SK-N-SH (cell line): ENCODE results near the gene GPRASP1. TPM values are rescaled to one million over a fixed set of nuclear protein-coding genes. Genes with fewer than 3 reads are reported as not detected.

Experiments used
- CTCF ChIA-PET: fragments of 300-600, 350-600 bp; formaldehyde crosslinking; extraction: SDS; loops from one replicate; lab custom pipeline; 2021; lab: Yijun Ruan, JAX
- POLR2A ChIA-PET: fragments of 350-600 bp; sonication (Branson Sonifier 250); formaldehyde crosslinking; extraction: SDS; loops from one replicate; lab custom pipeline; 2020; ENCODE audit warnings: antibody characterized with exemption, inconsistent platforms; lab: Yijun Ruan, JAX
- DNase-seq: peaks from one replicate; pipeline ENCODE4 v3.0.0; 2012
- H2AFZ ChIP-seq: fragments of 200-600 bp; sonication (generic); 2 replicates; pipeline ENCODE4 v1.8.1; 2016; ENCODE audit warnings: antibody characterized with exemption, mild to moderate bottlenecking, low read depth
- H3F3A ChIP-seq: fragments of 200-600 bp; sonication (generic); replicated peaks from 2 replicates; pipeline ENCODE3; 2016; ENCODE audit warnings: antibody characterized with exemption, mild to moderate bottlenecking; ENCODE audit not compliant: insufficient read depth
- H3K27ac ChIP-seq, 2 experiments: fragments of 200-500 bp in 1 of 2; fragments of 200-600 bp in 1 of 2; sonication (Bioruptor generic) in 1 of 2; sonication (generic), shearing (Covaris generic) in 1 of 2; 2 replicates each; pipeline versions ENCODE4 v1.5.1 to v1.6.1; 2014 to 2016; ENCODE audit warnings: low read depth in 2 of 2, inconsistent platforms in 1 of 2, low read length in 1 of 2, mild to moderate bottlenecking in 1 of 2, mixed read lengths in 1 of 2
- H3K27me3 ChIP-seq: fragments of 200-600 bp; sonication (generic), shearing (Covaris generic); 2 replicates; pipeline ENCODE4 v1.6.1; 2016; ENCODE audit warnings: mixed run types; ENCODE audit not compliant: insufficient read depth
- H3K36me3 ChIP-seq, 2 experiments: fragments of 200-500 bp in 1 of 2; fragments of 200-600 bp in 1 of 2; sonication (Bioruptor generic) in 1 of 2; sonication (generic) in 1 of 2; replicated peaks in 1 of 2; 2 replicates each; pipeline versions ENCODE3 to v1.5.1; 2014 to 2016; ENCODE audit warnings: low read length in 1 of 2, mild to moderate bottlenecking in 1 of 2; ENCODE audit not compliant: insufficient read depth in 2 of 2, control insufficient read depth in 1 of 2
- H3K4me1 ChIP-seq, 2 experiments: fragments of 200-500 bp in 1 of 2; fragments of 200-600 bp in 1 of 2; sonication (Bioruptor generic) in 1 of 2; sonication (generic), shearing (Covaris generic) in 1 of 2; 2 replicates each; pipeline versions ENCODE4 v1.5.1 to v1.6.1; 2014 to 2016; ENCODE audit warnings: low read depth in 1 of 2, low read length in 1 of 2, mixed run types in 1 of 2; ENCODE audit not compliant: insufficient read depth in 2 of 2, control insufficient read depth in 1 of 2
- H3K4me2 ChIP-seq: fragments of 200-600 bp; sonication (generic), shearing (Covaris generic); 2 replicates; pipeline ENCODE4 v1.6.1; 2017; ENCODE audit warnings: mixed run types
- H3K4me3 ChIP-seq, 2 experiments: fragments of 200-500 bp in 1 of 2; fragments of 200-600 bp in 1 of 2; sonication (Bioruptor generic) in 1 of 2; sonication (generic), shearing (Covaris generic) in 1 of 2; 2 replicates each; pipeline versions ENCODE4 v1.5.1 to v1.8.1; 2014 to 2016; ENCODE audit warnings: low read depth in 2 of 2, inconsistent platforms in 1 of 2, low read length in 1 of 2, mild to moderate bottlenecking in 1 of 2, mixed read lengths in 1 of 2, moderate library complexity in 1 of 2
- H3K79me2 ChIP-seq: fragments of 200-600 bp; sonication (generic); 2 replicates; pipeline ENCODE4 v1.8.1; 2017; ENCODE audit warnings: mild to moderate bottlenecking; ENCODE audit not compliant: insufficient read depth
- H3K9ac ChIP-seq: fragments of 200-600 bp; sonication (generic); 2 replicates; pipeline ENCODE4 v1.6.1; 2017; ENCODE audit warnings: mixed run types
- H3K9me2 ChIP-seq: fragments of 200-600 bp; sonication (generic); 2 replicates; pipeline ENCODE4 v1.6.1; 2017; ENCODE audit warnings: mixed run types
- H3K9me3 ChIP-seq: fragments of 200-600 bp; sonication (generic); 2 replicates; pipeline ENCODE4 v1.6.1; 2017; ENCODE audit warnings: mixed run types, mild to moderate bottlenecking, moderate library complexity
- H4K20me1 ChIP-seq: fragments of 200-600 bp; sonication (generic); 2 replicates; pipeline ENCODE4 v1.6.1; 2017; ENCODE audit warnings: mild to moderate bottlenecking, mixed run types; ENCODE audit not compliant: insufficient read depth
- CHD2 ChIP-seq: fragments of 150-350 bp; IDR thresholded peaks from 2 replicates; pipeline ENCODE4 v1.6.1; 2018; ENCODE audit warnings: low read length; ENCODE audit not compliant: partially characterized antibody
- EP300 ChIP-seq, 2 experiments: IDR thresholded peaks; 2 replicates each; pipeline versions ENCODE4 v1.4.0 to v1.6.1; 2012; ENCODE audit warnings: borderline replicate concordance in 1 of 2, low read depth in 1 of 2, low read length in 1 of 2
- EZH2phosphoT487 ChIP-seq: fragments of 200-600 bp; sonication (generic); IDR thresholded peaks from 2 replicates; pipeline ENCODE4 v1.6.1; 2017; ENCODE audit warnings: low read depth, mixed run types, mild to moderate bottlenecking, antibody characterized with exemption, moderate library complexity, borderline replicate concordance
- FOXJ3 ChIP-seq: sonication (generic); formaldehyde crosslinking; IDR thresholded peaks from 2 replicates; pipeline ENCODE4 v1.5.1; 2020; ENCODE audit warnings: mild to moderate bottlenecking, missing genetic modification reagents
- FOXM1 ChIP-seq: IDR thresholded peaks from 2 replicates; pipeline ENCODE4 v1.4.0; 2012; ENCODE audit warnings: low read depth, mild to moderate bottlenecking
- GATA2 ChIP-seq: sonication (generic); formaldehyde crosslinking; IDR thresholded peaks from 2 replicates; pipeline ENCODE4 v1.5.0; 2020; ENCODE audit warnings: mild to moderate bottlenecking, missing genetic modification reagents
- JUND ChIP-seq: IDR thresholded peaks from 2 replicates; pipeline ENCODE4 v1.4.0; 2012
- MXI1 ChIP-seq: IDR thresholded peaks from 2 replicates; pipeline ENCODE4 v1.6.1; 2012; ENCODE audit warnings: mild to moderate bottlenecking, low read depth, low read length, improper control_type of control experiment
- NRF1 ChIP-seq: IDR thresholded peaks from 2 replicates; pipeline ENCODE4 v1.6.1; 2012; ENCODE audit warnings: low read depth, mild to moderate bottlenecking, low read length
- RAD21 ChIP-seq: IDR thresholded peaks from 2 replicates; pipeline ENCODE4 v1.6.1; 2012; ENCODE audit warnings: mild to moderate bottlenecking, low read length
- RCOR1 ChIP-seq: fragments of 150-350 bp; IDR thresholded peaks from 2 replicates; pipeline ENCODE4 v1.6.1; 2017; ENCODE audit warnings: antibody characterized with exemption, low read length
- RXRA ChIP-seq: IDR thresholded peaks from 2 replicates; pipeline ENCODE4 v1.4.0; 2012; ENCODE audit warnings: low read depth, mild to moderate bottlenecking, borderline replicate concordance
- SIN3A ChIP-seq: IDR thresholded peaks from 2 replicates; pipeline ENCODE4 v1.6.1; 2012; ENCODE audit warnings: low read depth, mild to moderate bottlenecking, low read length, moderate library complexity, borderline replicate concordance
- SMC3 ChIP-seq: IDR thresholded peaks from 2 replicates; pipeline ENCODE4 v1.6.1; 2012; ENCODE audit warnings: low read depth, low read length, improper control_type of control experiment
- TCF12 ChIP-seq: IDR thresholded peaks from 2 replicates; pipeline ENCODE4 v1.4.0; 2012
- TEAD4 ChIP-seq: IDR thresholded peaks from 2 replicates; pipeline ENCODE4 v1.4.0; 2012; ENCODE audit warnings: mild to moderate bottlenecking, borderline replicate concordance; ENCODE audit not compliant: insufficient read depth
- YY1 ChIP-seq: IDR thresholded peaks from 2 replicates; pipeline ENCODE4 v1.4.0; 2012; ENCODE audit warnings: low read depth, mild to moderate bottlenecking
- WGBS: methylation state at CpG from one replicate; pipeline ENCODE4 v1.1.6; 2017; ENCODE audit warnings: low lambda C conversion rate; 5-methylcytosine and 5-hydroxymethylcytosine counted together
- polyA plus RNA-seq, 3 experiments: library from polyadenylated mRNA; depleted of rRNA; stranded (reverse); fragments of >200 nt; gene quantifications; 2 replicates each; pipeline ENCODE4 v1.2.3, GENCODE V29; 2012
- TF ChIP-seq, protein P1 (sequence below): fragments of 200-600 bp; sonication (generic); IDR thresholded peaks from 2 replicates; pipeline ENCODE4 v1.6.1; 2017; ENCODE audit warnings: antibody characterized with exemption, mild to moderate bottlenecking, moderate library complexity
- TF ChIP-seq, protein P2 (sequence below): IDR thresholded peaks from 2 replicates; pipeline ENCODE4 v1.4.0; 2012; ENCODE audit warnings: low read depth, borderline replicate concordance
- TF ChIP-seq, protein P3 (sequence below): IDR thresholded peaks from 2 replicates; pipeline ENCODE4; 2012
- TF ChIP-seq, protein P4 (sequence below): fragments of 150-350 bp; IDR thresholded peaks from 2 replicates; pipeline ENCODE4 v1.6.1; 2017; ENCODE audit warnings: antibody characterized with exemption, low read length, low read depth, borderline replicate concordance

GPRASP1 gene
- polyA plus RNA-seq, 1 of the 3 experiments (the other 2 are of a cell fraction): 2.7 TPM

DNA sequence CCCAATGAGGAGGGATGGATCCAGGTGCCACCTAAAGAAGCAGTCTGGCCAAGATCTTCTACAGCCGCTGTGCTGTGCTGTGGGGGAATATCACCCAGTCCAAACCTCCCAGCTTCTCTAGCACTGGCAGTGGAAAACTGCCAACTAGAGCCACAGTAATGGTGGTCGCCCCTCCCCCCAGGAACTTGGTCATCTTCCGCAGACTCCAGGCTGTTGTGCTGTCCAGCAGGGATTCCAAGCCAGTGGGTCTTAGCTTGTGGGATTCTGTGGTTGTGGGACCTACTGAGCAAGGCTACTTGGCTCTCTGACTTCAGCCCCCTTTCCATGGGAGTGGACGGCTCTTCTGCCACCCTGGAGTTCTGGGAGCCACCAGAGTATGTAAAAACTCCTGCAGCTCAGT is 18.2 kb downstream of the GPRASP1 start:
- ChIA-PET POLR2A (no interaction called here), CTCF (no interaction called here)
- TF ChIP-seq, protein P1, sequence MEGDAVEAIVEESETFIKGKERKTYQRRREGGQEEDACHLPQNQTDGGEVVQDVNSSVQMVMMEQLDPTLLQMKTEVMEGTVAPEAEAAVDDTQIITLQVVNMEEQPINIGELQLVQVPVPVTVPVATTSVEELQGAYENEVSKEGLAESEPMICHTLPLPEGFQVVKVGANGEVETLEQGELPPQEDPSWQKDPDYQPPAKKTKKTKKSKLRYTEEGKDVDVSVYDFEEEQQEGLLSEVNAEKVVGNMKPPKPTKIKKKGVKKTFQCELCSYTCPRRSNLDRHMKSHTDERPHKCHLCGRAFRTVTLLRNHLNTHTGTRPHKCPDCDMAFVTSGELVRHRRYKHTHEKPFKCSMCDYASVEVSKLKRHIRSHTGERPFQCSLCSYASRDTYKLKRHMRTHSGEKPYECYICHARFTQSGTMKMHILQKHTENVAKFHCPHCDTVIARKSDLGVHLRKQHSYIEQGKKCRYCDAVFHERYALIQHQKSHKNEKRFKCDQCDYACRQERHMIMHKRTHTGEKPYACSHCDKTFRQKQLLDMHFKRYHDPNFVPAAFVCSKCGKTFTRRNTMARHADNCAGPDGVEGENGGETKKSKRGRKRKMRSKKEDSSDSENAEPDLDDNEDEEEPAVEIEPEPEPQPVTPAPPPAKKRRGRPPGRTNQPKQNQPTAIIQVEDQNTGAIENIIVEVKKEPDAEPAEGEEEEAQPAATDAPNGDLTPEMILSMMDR: no peak
- no peak for TF ChIP-seq SMC3
- no peak for TF ChIP-seq EZH2phosphoT487
- no peak for TF ChIP-seq FOXJ3 (CRISPR knock-in tag)
- TF ChIP-seq JUND: no peak
- Histone ChIP-seq H3K9me3 (no peaks in the 10 kb centered on the region), H3K4me1 (no peaks in the 10 kb centered on the region), H3K4me3 (no peak overlapping the region), H3K27me3 (no peaks in the 10 kb centered on the region), H3K36me3 (no peaks in the 10 kb centered on the region), H4K20me1 (no peaks in the 10 kb centered on the region), H3F3A (no peaks in the 10 kb centered on the region), H3K4me2 (no peak overlapping the region), H3K27ac (no peak overlapping the region), H3K9ac (no peak overlapping the region), H2AFZ (no peak overlapping the region), H3K79me2 (no peaks in the 10 kb centered on the region), H3K9me2 (no peaks in the 10 kb centered on the region)
- WGBS: no CpG with 5 or more reads among the region's 4 CpGs
- no peak for DNase-seq

DNA sequence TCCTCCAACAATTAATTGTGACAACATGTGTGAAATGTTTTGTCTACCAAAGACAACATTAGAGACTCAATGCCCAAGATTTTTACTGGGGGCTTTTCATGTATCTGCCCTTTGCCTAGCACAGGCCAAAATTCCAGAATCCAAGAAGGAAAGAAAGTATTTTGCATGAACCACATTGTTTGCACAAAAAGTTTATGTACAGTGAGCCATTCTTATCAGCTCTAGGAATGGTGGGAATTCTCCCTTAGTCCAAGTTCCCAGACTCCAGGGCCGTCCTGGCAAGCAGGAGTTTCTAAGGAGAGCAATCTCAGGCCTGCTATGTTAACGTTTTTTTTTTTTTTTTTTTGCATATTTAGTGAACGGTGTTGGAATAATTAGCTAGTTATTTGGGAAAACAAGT is 21.6 kb downstream of the GPRASP1 start:
- H3K9ac ChIP-seq: no peak overlapping the region
- no peaks in the 10 kb centered on the region for H3K36me3 ChIP-seq
- H3K9me2 ChIP-seq: no peaks in the 10 kb centered on the region
- no peaks in the 10 kb centered on the region for H3K79me2 ChIP-seq
- 25% methylated on average over 3 of the region's 3 CpGs for WGBS
- no peak overlapping the region for H3K27ac ChIP-seq
- H3K4me3 ChIP-seq: no peak overlapping the region
- no peaks in the 10 kb centered on the region for H4K20me1 ChIP-seq
- H3K4me2 ChIP-seq: no peak overlapping the region
- DNase-seq: no peak
- H3F3A ChIP-seq: no peaks in the 10 kb centered on the region
- ChIA-PET POLR2A (no interaction called here), CTCF (no interaction called here)
- H3K9me3 ChIP-seq: no peaks in the 10 kb centered on the region
- H3K4me1 ChIP-seq: no peaks in the 10 kb centered on the region
- H2AFZ ChIP-seq: no peak overlapping the region
- H3K27me3 ChIP-seq: no peaks in the 10 kb centered on the region
- TF ChIP-seq RCOR1: no peak
- TF ChIP-seq YY1: no peak
- TF ChIP-seq TCF12: no peak
- no peak for TF ChIP-seq EP300 (IDR thresholded peaks at IDR 0.05; ENCODE audit: borderline replicate concordance in 1 of 2, low read depth in 1 of 2, low read length in 1 of 2)
- TF ChIP-seq MXI1: no peak
- TF ChIP-seq TEAD4: no peak
- TF ChIP-seq NRF1: no peak
- TF ChIP-seq, protein P2, sequence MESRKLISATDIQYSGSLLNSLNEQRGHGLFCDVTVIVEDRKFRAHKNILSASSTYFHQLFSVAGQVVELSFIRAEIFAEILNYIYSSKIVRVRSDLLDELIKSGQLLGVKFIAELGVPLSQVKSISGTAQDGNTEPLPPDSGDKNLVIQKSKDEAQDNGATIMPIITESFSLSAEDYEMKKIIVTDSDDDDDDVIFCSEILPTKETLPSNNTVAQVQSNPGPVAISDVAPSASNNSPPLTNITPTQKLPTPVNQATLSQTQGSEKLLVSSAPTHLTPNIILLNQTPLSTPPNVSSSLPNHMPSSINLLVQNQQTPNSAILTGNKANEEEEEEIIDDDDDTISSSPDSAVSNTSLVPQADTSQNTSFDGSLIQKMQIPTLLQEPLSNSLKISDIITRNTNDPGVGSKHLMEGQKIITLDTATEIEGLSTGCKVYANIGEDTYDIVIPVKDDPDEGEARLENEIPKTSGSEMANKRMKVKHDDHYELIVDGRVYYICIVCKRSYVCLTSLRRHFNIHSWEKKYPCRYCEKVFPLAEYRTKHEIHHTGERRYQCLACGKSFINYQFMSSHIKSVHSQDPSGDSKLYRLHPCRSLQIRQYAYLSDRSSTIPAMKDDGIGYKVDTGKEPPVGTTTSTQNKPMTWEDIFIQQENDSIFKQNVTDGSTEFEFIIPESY: no peak
- TF ChIP-seq RXRA: no peak
- TF ChIP-seq FOXM1: no peak
- TF ChIP-seq FOXJ3 (CRISPR knock-in tag): no peak
- TF ChIP-seq, protein P3, sequence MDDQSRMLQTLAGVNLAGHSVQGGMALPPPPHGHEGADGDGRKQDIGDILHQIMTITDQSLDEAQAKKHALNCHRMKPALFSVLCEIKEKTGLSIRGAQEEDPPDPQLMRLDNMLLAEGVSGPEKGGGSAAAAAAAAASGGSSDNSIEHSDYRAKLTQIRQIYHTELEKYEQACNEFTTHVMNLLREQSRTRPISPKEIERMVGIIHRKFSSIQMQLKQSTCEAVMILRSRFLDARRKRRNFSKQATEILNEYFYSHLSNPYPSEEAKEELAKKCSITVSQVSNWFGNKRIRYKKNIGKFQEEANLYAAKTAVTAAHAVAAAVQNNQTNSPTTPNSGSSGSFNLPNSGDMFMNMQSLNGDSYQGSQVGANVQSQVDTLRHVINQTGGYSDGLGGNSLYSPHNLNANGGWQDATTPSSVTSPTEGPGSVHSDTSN: no peak
- TF ChIP-seq SIN3A: no peak
- TF ChIP-seq RAD21: no peak
- TF ChIP-seq GATA2 (CRISPR knock-in tag): no peak
- TF ChIP-seq, protein P1: no peak
- TF ChIP-seq CHD2: no peak
- TF ChIP-seq, protein P4, sequence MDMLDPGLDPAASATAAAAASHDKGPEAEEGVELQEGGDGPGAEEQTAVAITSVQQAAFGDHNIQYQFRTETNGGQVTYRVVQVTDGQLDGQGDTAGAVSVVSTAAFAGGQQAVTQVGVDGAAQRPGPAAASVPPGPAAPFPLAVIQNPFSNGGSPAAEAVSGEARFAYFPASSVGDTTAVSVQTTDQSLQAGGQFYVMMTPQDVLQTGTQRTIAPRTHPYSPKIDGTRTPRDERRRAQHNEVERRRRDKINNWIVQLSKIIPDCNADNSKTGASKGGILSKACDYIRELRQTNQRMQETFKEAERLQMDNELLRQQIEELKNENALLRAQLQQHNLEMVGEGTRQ: no peak
- TF ChIP-seq, all 33 proteins: peak for 0
